ENCODE measurements around the gene AGPS. TPM values are rescaled to one million over a fixed set of nuclear protein-coding genes. Genes with fewer than 3 reads are reported as not detected.
"Not testable (repeated sequence)": the region's sequence is repeated elsewhere in the genome, so short reads cannot be mapped to it uniquely, and the experiment has no call there.

The AGPS gene
- 32.2 and 46.7 TPM in 2 replicates for total RNA-seq (2014; rRNA removed; shearing (Covaris generic))

DNA sequence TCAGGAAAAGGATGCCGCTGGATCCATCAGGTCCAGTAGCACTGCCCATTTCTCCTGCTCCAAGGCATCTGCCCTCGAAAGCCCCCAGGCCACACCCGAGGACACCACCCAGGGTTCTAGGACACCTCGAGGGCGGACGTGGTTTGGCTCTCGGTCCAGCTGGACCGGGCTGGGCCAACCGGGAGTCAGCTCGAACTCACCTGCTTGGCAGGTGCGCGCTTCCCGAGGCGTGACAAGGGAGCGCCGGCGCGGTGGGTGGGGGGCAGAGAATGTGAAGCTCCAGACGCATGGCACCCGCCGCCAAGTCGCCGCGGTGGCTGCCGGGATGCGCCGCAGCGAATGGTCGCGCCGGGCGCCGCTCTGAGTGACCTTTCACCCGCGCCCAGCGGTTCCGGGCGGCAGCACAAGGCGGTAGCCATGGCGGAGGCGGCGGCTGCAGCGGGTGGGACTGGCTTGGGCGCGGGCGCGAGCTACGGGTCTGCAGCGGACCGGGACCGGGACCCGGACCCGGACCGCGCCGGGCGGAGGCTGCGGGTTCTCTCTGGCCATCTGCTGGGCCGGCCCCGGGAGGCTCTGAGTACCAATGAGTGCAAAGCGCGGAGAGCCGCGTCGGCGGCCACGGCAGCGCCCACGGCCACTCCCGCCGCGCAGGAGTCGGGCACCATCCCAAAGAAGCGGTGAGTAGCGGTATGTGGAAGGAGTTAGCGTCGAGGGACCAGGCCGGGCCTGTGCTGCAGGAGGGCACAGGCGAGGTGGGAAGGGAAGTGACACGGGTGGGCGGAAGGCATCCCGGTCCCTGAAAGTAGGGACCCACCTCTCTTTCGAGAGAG, at the start of gene AGPS:
TSS of gene AGPS (plus strand) at position 401 of the 830 bp plus-strand sequence. CDS start at position 418, 17 bp downstream.
- peak; percentile 70 for DNase-seq (ENCODE audit: low read depth)

DNA sequence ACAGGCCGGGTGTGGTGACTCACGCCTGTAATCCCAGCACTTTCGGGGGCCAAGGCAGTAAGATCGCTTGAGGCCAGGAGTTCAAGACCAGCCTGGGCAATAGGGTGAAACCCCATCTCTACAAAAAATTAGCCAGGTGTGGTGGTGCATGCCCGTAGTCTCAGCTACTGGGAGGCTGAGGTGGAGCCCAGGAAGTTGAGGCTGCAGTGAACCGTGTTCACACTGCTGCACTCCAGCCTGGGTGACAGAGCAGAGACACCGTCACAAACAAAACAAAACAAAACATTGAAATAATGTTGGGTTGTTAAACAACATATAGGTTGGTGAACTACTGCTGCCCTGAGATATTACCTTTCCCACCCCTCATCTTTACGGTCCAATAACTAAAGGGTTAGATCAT, 48.8 kb upstream of the AGPS start:
- no peak for DNase-seq (ENCODE audit: low read depth)

DNA sequence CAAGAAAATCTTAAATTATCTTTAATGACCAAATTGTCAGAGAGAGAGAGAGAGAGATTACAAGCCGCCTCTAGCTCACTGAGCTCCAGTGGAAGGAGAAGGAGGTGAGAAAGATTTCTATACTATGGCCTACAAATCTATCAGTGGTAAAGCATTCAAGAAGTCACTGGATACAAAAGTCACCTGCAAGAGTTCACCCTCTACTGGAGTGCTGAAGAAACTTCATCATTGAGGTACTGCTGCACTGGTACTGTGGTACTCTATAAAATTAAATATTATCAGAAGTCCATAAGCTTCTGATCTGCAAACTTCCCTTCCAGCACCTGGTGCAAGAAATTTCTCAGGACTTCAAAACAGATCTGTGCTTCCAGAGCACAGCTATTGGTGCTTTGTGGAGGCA, 48.3 kb upstream of the AGPS start:
- no peak for DNase-seq (ENCODE audit: low read depth)

DNA sequence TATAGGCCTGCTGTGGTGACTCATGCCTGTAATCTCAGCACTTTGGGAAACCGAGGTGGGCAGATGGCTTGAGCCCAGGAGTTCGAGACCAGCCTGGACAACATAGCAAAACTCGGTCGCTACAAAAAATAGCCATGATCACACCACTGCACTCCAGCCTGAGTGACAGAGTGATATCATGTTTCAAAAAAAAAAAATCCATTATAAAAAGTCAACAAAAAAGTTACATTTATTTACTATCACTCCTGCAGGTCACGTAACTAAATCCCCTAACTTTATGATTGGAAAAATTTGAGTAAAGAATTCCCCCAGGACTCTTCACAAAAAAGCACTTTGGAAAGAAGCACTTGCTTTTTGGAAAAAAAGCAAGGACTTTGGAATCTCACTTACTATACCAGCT, 46.4 kb upstream of the AGPS start:
- no peak for DNase-seq (ENCODE audit: low read depth)

DNA sequence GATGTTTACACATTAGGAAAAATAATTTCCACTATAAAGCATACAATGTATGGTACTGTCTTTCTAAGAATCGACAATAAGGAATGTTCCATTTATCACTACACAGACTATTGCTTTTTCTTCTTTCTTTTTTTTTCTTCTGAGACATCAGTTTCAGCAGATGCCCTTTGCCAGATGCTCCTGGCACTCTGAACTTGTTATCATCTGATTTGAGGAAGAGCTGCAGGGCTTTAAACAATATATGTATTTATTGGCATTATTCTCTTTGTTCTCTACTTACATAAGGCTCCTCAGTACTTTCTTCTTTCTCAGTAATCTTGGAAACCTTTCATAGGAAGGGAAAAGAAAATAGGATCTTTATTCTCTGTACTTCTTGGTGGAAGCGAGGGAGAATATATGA, 45.0 kb upstream of the AGPS start:
- DNase-seq (ENCODE audit: low read depth) = no peak

DNA sequence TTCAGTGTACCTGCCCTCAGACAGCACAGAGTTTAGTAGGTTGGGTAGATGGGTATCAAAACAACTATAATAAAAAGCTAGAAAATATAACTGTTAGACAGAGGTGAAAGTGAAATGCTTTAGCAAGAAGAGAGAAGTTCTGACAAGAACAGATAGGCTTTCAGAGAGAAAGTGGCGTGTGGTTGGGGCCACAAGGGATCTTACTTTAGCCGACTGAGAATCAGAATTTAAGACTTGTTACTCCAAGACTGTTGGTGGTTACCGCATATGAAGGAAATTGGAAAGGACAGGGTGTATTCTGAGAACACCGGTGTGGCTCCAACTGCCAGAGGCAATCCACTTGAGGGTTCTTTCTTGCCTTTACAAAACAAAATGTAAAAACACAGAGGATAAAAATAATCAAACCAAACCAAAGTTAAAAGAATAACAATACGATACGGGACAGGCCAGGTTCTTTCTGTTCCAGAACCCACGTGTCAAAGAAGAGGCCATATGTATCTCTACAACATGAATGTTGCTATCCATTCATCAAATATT, 44.4 kb upstream of the AGPS start:
- no peak for DNase-seq (ENCODE audit: low read depth)

DNA sequence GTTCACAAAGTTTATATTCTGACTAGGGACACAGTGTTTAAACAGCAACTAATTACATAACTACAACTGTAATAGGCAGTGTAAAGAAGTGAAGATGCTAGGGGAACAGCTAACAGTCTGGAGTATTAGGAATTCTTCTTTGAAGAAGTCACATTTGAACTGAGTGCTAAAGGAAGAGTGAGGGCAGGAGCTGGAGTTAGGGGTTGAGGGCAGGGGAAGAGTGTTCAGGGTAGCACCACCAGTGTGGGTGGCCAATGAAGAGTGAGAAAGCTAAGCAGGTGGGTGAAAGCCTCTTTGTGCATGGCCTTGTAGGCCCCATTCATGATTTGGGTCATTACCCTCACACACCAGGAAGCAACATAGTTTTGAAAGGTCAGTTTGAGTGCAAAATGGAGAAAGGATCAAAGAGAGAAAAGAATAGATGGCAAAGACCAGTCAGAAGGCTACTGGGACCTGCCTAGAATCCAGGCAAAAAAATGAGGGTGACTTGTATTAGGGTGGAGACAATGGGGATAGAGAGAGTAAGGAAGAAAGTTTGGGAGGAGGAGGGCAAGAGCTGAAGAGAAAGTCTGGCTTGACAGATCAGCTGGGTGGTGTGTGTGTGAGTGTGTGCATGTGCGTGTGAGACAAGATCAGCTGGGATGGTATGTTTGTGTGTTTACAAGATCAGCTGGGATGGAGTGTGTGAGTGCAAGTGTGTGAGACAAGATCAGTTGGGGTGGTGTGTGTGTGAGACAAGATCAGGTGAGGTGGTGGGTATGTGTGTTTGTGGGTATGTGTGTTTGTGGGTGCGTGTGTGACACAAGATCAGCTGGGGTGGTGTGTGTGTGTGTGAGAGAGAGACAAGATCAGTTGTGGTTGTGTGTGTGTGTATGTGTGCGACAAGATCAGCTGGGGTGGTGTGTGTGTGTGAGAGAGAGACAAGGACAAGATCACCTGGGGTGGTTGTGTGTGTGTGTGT, 43.6 kb upstream of the AGPS start:
- DNase-seq (ENCODE audit: low read depth) = no peak

DNA sequence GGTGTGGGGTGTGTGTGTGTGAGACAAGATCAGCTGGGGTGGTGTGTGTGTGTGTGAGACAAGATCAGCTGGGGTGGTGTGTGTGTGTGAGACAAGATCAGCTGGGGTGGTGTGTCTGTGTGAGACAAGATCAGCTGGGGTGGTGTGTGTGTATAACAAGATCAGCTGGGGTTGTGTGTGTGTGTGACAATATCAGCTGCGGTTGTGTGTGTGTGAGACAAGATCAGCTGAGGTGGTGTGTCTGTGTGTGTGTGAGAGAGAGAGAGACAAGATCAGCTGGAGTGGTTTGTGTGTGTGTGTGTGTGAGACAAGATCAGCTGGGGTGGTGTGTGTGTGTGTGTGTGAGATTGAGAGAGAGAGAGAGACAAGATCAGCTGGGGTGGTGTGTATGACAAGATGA, 41.9 kb upstream of the AGPS start:
- DNase-seq (ENCODE audit: low read depth) = not testable (repeated sequence)

DNA sequence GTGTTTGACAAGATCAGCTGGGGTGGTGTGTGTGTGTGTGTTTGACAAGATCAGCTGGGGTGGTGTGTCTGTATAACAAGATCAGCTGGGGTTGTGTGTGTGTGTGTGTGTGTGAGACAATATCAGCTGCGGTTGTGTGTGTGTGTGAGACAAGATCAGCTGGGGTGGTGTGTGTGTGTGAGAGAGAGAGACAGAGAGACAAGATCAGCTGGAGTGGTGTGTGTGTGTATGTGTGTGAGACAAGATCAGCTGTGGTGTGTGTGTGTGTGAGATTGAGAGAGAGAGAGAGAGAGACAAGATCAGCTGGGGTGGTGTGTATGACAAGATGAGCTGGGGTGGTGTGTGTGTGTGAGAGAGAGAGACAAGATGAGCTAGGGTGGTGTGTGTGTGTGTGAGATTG, 41.5 kb upstream of the AGPS start:
- not testable (repeated sequence) for DNase-seq (ENCODE audit: low read depth)

DNA sequence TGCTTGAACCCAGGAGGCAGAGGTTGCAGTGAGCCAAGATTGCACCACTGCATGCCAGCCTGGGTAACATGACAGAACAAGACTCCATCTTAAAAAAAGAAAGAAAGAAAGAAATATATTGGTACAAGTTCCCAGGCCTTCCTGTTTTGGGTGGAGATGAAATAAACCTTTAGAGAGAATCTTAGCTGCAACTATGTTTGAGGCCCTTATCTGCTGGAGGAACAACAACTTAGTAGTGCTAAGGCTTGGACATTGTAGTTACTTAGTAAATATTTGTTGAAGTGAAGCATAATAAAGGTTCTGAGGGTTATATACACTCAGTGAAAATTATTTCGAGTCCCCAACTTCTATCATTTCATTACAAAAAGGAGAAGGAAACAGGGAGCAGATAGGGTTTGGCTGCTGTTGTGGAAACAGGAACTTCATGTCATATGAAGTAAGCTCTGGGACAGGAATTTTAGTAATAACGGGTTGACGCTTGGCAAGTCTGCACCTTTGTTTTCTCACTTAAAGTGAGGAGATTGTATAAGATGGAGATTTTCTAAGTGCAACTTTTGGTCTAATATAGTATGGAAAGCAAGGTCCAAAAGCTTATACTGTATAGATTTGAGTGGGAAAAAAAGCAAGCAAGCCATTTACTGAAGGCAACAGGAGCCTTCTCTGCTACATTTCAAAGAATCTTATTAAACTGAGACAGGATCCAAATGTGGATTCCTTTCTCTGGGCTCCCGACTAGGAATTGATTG, 40.0 kb upstream of the AGPS start:
- no peak for DNase-seq (ENCODE audit: low read depth)

DNA sequence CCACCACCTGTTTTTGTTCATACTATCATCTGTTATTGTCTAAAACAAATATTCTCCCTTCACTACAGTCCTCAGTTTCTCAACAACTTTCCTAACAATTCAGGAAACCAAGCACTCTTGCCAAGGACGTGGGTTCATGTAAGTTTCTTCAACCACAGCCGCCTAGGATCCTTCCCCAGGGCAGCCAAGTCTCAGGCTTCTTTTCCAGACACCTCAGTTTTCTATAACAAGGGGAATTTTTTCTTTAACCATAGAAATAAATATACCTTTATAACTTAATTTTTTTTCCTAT, 39.4 kb upstream of the AGPS start:
- DNase-seq (ENCODE audit: low read depth) = no peak

DNA sequence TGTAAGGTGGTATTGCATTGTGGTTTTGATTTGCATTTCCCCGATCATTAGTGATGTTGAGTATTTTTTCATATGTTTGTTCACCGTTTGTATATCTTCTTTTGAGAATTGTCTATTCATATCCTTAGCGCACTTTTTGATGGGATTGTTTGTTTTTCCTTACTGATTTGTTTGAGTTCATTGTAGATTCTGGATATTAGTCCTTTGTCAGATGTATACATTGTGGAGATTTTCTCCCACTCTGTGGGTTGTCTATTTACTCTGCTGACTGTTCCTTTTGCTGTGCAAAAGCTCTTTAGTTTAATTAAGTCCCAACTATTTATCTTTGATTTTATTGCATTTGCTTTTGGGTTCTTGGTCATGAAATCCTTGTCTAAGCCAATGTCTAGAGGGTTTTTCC, 38.0 kb upstream of the AGPS start:
- not testable (repeated sequence) for DNase-seq (ENCODE audit: low read depth)

DNA sequence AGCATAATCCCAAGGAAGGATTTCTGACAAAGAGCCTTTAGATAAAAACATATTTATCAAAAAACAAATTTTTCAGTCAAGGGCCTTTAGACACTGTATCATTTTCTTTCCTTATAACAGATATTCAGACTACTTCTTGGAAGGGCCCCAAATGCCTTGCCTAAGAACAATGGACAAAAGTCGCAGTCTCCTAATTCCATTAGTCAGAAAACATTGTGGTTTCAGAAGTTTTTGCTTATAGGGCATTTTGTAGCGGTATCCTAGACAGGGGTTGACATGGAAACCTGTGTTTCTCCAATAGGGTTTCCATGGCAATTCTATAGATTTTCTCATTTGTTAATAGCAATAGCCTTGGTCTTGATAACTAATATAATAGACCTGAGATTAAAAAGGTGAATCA, 36.7 kb upstream of the AGPS start:
- peak; percentile 80 for DNase-seq (ENCODE audit: low read depth)

DNA sequence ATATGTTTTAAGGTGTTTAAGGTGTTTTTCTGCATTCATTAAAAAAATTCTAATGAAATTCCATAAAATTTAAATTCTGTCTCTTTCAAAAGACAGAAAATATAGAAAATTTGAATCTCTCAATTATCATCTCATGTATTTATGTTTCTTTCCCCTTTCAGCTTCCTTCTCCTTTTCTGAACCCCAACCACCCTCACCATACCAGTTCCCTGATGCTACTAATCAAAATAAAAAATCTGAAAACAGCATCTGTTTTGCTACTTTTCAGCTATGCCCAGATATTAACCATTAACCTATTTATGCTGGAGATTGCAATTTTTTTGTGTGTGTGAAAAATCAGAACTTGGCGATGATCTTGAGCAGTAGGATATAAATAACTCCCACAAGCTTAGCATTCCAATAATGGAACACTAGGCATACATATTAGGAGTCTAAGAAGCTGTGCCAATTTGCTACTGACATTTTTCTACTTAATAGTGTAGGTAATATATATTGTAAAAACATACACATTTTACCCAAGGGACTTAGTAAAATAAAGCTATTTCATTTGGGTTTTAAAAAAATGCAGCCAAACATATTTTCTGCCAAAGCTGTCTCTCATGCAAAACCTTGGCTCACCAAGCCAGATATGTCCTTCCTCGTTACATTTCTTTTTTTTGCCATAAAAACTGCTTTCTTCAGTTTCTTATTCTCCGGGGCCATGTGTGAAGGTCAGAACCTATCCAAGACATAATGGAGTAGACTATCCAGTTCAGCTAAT, 32.6 kb upstream of the AGPS start:
- no peak for DNase-seq (ENCODE audit: low read depth)

DNA sequence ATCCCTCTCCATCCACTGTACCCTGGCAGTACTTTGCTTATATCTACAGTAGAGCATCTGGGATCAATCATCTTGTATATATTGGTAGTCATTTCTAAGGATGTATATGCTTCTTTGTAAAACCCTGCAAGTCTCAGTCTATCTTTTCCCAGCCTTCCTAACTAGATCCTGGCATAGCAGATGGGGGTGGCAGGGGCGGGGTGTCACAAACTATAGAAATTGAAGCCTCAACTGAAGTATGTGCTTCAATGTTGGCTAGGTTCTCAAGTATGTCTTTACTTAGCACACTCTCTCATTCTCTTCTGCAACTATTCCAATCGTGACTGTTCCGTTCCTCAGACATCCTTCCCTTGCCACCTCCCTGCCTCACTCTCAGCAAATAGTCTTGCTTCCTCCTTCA, 30.1 kb upstream of the AGPS start:
- no peak for DNase-seq (ENCODE audit: low read depth)

DNA sequence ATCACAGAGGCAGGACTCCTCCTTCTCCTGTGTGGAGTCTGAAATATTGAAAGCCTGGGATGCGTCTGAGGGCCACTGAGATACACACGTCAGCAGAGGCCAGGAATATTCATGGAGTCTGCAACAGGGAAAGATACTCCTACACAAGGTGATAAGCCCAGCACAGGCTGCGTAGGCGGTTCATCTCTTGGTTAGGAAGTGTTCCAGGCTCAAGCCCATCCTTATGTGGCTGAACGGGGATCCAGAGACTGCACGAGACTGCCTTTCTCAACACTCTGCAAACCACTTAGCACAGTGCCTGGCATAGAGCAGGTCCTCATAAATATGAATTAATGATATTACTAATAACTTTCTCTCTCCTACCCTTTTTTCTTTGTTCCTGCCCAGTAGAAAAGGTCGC, 29.2 kb upstream of the AGPS start:
- DNase-seq (ENCODE audit: low read depth) = no peak

DNA sequence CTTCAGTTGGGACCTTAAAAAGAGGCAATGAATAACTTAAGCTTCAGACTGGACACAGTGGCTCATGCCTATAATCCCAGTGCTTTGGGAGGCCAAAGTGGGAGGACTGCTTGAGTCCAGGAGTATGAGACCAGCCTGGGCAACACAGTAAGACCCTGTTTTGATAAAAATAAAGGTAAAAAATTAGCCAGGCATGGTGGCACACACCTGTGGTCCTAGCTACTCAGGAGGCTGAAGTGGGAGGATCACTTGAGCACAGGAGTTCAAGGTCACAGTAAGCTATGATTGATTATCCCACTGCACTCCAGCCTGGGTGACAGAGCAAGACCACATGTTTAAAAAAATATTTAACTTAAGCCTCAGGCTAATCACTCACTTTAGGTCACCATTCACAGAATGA, 26.8 kb upstream of the AGPS start:
- not testable (repeated sequence) for DNase-seq (ENCODE audit: low read depth)

DNA sequence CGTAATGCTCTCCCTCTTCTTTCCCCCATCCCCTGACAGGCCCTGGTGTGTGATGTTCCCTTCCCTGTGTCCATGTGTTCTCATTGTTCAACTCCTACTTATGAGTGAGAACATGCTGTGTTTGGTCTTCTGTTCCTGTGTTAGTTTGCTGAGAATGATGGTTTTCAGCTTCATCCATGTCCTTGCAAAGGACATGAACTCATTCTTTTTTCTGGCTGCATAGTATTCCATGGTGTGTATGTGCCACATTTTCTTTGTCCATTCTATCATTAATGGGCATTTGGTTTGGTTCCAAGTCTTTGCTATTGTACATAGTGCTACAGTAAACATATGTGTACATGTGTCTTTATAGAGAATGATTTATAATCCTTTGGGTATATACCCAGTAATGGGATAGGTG, 24.6 kb upstream of the AGPS start:
- DNase-seq (ENCODE audit: low read depth) = not testable (repeated sequence)

DNA sequence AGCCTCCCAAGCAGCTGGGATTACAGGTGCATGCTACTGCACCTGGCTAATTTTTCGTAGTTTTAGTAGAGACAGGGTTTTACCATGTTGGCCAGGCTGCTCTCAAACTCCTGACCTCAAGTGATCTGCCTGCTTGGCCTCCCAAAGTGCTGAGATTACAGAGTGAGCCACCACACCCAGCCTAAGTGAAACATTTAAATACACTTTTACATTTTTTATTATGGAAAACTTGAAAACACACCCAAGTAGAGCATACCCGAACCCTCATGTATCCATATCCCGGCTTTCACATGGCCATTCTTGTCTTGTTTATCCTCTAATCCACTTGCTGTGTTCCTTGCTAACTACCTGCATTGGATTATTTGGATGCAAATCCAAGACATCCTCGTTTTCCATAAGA, 13.2 kb upstream of the AGPS start:
- DNase-seq (ENCODE audit: low read depth) = no peak

DNA sequence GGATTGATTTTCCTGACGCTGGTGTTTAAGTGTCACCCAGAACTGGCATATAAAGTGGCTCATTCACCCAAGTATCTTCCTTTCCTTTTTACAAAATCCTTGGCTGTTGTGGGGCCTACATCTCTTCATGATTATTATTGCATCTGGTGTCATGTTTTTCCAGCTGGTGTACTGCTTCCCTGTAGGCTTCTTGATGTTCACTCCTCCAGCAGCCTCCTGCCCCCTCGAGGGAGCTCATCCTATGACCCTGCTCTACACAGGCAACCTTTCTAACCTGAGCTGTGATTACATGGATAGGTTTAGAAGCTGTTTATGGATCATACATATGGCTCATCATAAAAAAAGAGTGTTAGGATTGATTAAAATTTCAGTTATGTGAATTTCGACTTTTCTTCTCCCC, 12.4 kb upstream of the AGPS start:
- DNase-seq (ENCODE audit: low read depth) = no peak

DNA sequence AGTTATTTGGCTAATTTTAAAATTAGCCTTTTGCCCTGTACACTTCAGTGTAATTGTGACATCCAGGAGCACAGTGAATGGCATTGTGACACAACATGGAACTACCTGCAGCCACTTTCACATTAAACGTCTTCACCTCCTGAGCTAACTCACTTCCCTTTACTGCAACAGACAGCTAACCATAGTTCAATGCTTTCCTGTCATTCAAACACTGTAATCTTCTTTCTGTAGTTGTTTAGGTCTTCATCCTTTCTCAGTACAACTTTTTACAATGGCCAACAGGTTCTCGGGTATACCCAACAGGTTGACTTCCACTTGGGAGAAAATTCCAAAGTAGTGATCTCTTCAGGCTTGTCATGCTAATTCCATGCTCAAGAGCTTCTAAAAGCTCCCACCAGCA, 8.6 kb upstream of the AGPS start:
- no peak for DNase-seq (ENCODE audit: low read depth)

Measured in M059J (cell line).